IPS DF 6.9 (cell line): ENCODE data around the gene PEF1.

Experiments
- DNase-seq: peaks from one replicate; pipeline ENCODE4 v3.0.0-alpha.2; 2013; ENCODE audit warnings: low read depth, low spot score
- H3K27ac ChIP-seq: one replicate; pipeline ENCODE4 v1.5.1; 2013; ENCODE audit warnings: low read length, control low read depth
- H3K27me3 ChIP-seq: 2 replicates; pipeline ENCODE4 v1.6.1; 2013; ENCODE audit warnings: mild to moderate bottlenecking, low read length; ENCODE audit not compliant: control insufficient read depth, insufficient read depth
- H3K36me3 ChIP-seq: 2 replicates; pipeline ENCODE4 v1.6.1; 2013; ENCODE audit warnings: low read length; ENCODE audit not compliant: control insufficient read depth, insufficient read depth
- H3K4me1 ChIP-seq: 2 replicates; pipeline ENCODE4 v1.6.1; 2013; ENCODE audit warnings: low read length; ENCODE audit not compliant: control insufficient read depth, insufficient read depth
- H3K4me3 ChIP-seq: 2 replicates; pipeline ENCODE4 v1.5.1; 2013; ENCODE audit warnings: mild to moderate bottlenecking, low read length
- H3K9me3 ChIP-seq: 2 replicates; pipeline ENCODE4 v1.6.1; 2013; ENCODE audit warnings: low read length, inconsistent platforms; ENCODE audit not compliant: control insufficient read depth, insufficient read depth
- WGBS: extraction: QIAGEN DNeasy Blood & Tissue Kit; methylation state at CpG from one replicate; pipeline ENCODE4 v1.1.7; 2013; ENCODE audit warnings: mixed read lengths, missing lambda C conversion rate; ENCODE audit not compliant: insufficient read length, insufficient coverage; 5-methylcytosine and 5-hydroxymethylcytosine counted together

PEF1 gene

GRCh38 chr1:31657020-31657804 lies 12.5 kb upstream of the PEF1 start:
- no CpG with 5 or more reads among the region's 14 CpGs for WGBS
- H3K9me3 ChIP-seq, result no peaks in the 10 kb centered on the region
- no peaks in the 10 kb centered on the region for H3K27me3 ChIP-seq
- no peak for DNase-seq
- H3K36me3 ChIP-seq, result no peaks in the 10 kb centered on the region
- H3K4me3 ChIP-seq, result no peak overlapping the region
- no peaks in the 10 kb centered on the region for H3K4me1 ChIP-seq
- no peak overlapping the region for H3K27ac ChIP-seq

GRCh38 chr1:31655756-31656155 lies 11.1 kb upstream of the PEF1 start:
- Histone ChIP-seq H3K27ac (no peak overlapping the region), H3K4me3 (no peak overlapping the region), H3K27me3 (no peaks in the 10 kb centered on the region), H3K4me1 (no peaks in the 10 kb centered on the region), H3K9me3 (no peaks in the 10 kb centered on the region), H3K36me3 (no peaks in the 10 kb centered on the region)
- WGBS, result no CpG with 5 or more reads among the region's 4 CpGs
- no peak for DNase-seq

GRCh38 chr1:31655104-31655503 lies 10.4 kb upstream of the PEF1 start:
- WGBS, result no CpG with 5 or more reads among the region's 6 CpGs
- Histone ChIP-seq H3K9me3 (no peaks in the 10 kb centered on the region), H3K27me3 (no peaks in the 10 kb centered on the region), H3K27ac (no peak overlapping the region), H3K36me3 (no peaks in the 10 kb centered on the region), H3K4me3 (no peak overlapping the region), H3K4me1 (no peaks in the 10 kb centered on the region)
- DNase-seq, result no peak

GRCh38 chr1:31654474-31654776 lies 9.7 kb upstream of the PEF1 start:
- no peak for DNase-seq
- H3K27me3 ChIP-seq, result no peaks in the 10 kb centered on the region
- no peaks in the 10 kb centered on the region for H3K9me3 ChIP-seq
- H3K27ac ChIP-seq, result no peak overlapping the region
- H3K36me3 ChIP-seq, result no peaks in the 10 kb centered on the region
- WGBS, result no CpG with 5 or more reads among the region's 5 CpGs
- no peak overlapping the region for H3K4me3 ChIP-seq
- no peaks in the 10 kb centered on the region for H3K4me1 ChIP-seq

- Histone ChIP-seq H3K4me3 (no peak overlapping the region), H3K27me3 (no peaks in the 10 kb centered on the region), H3K36me3 (no peaks in the 10 kb centered on the region), H3K9me3 (no peaks in the 10 kb centered on the region), H3K27ac (no peak overlapping the region), H3K4me1 (no peaks in the 10 kb centered on the region)
- DNase-seq, result no peak
- WGBS, result no CpG with 5 or more reads among the region's 12 CpGs
These were observed 9.2 kb upstream of the PEF1 start for GRCh38 chr1:31653717-31654473.

GRCh38 chr1:31652891-31653499 lies 8.3 kb upstream of the PEF1 start:
- WGBS, result no CpG with 5 or more reads among the region's 4 CpGs
- H3K27ac ChIP-seq, result no peak overlapping the region
- no peaks in the 10 kb centered on the region for H3K9me3 ChIP-seq
- DNase-seq, result no peak
- H3K27me3 ChIP-seq, result no peaks in the 10 kb centered on the region
- H3K4me1 ChIP-seq, result no peaks in the 10 kb centered on the region
- H3K36me3 ChIP-seq, result no peaks in the 10 kb centered on the region
- H3K4me3 ChIP-seq, result no peak overlapping the region

- no CpG with 5 or more reads among the region's 6 CpGs for WGBS
These were observed 7.1 kb upstream of the PEF1 start for GRCh38 chr1:31651766-31652165.

GRCh38 chr1:31651089-31651420 lies 6.4 kb upstream of the PEF1 start:
- Histone ChIP-seq H3K36me3 (no peaks in the 10 kb centered on the region), H3K9me3 (no peaks in the 10 kb centered on the region), H3K4me3 (no peak overlapping the region), H3K4me1 (no peaks in the 10 kb centered on the region), H3K27ac (no peak overlapping the region), H3K27me3 (no peaks in the 10 kb centered on the region)
- no peak for DNase-seq
- WGBS, result no CpG with 5 or more reads among the region's 1 CpG

More at GRCh38 chr1:31651766-31652165, 7.1 kb upstream of the PEF1 start:
- Histone ChIP-seq H3K4me3 (no peak overlapping the region), H3K4me1 (no peaks in the 10 kb centered on the region), H3K36me3 (no peaks in the 10 kb centered on the region), H3K9me3 (no peaks in the 10 kb centered on the region), H3K27ac (no peak overlapping the region), H3K27me3 (no peaks in the 10 kb centered on the region)
- no peak for DNase-seq

- DNase-seq, result no peak
- Histone ChIP-seq H3K9me3 (no peaks in the 10 kb centered on the region), H3K27me3 (no peaks in the 10 kb centered on the region), H3K27ac (no peak overlapping the region), H3K4me1 (no peaks in the 10 kb centered on the region), H3K36me3 (no peaks in the 10 kb centered on the region), H3K4me3 (no peak overlapping the region)
- no CpG with 5 or more reads among the region's 9 CpGs for WGBS
These were observed 5.7 kb upstream of the PEF1 start for GRCh38 chr1:31650161-31651088.
